Type B pancreatic cell (in vitro differentiated cells): ENCODE measurements around the gene PCDHGA8. TPM values are rescaled to one million over a fixed set of nuclear protein-coding genes. Genes with fewer than 3 reads are reported as not detected.
"Not testable (repeated sequence)": the region's sequence is repeated elsewhere in the genome, so short reads cannot be mapped to it uniquely, and the experiment has no call there.

Experiments used
- DNase-seq: peaks from one replicate; pipeline ENCODE4 v3.0.0; 2021; ENCODE audit warnings: mixed read lengths; ENCODE audit not compliant: unreplicated experiment; ENCODE audit errors: extremely low spot score
- H3K27ac Mint-ChIP-seq: 2 replicates; pipeline ENCODE4 v1.8.0; 2021; ENCODE audit warnings: mild to moderate bottlenecking, mixed read lengths
- H3K27me3 Mint-ChIP-seq: 2 replicates; pipeline ENCODE4 v1.8.0; 2021; ENCODE audit warnings: mixed read lengths
- H3K36me3 Mint-ChIP-seq: 2 replicates; pipeline ENCODE4 v1.8.0; 2021; ENCODE audit warnings: mixed read lengths
- H3K4me1 Mint-ChIP-seq: one replicate; pipeline ENCODE4 v1.8.0; 2021; ENCODE audit warnings: mixed read lengths; ENCODE audit not compliant: unreplicated experiment
- H3K4me3 Mint-ChIP-seq: 2 replicates; pipeline ENCODE4 v1.8.0; 2021; ENCODE audit warnings: mild to moderate bottlenecking, mixed read lengths
- H3K9me3 Mint-ChIP-seq: 2 replicates; pipeline ENCODE4 v1.8.0; 2021; ENCODE audit warnings: mixed read lengths
- total RNA-seq: library from RNA; stranded (reverse); gene quantifications from 2 replicates; pipeline ENCODE4 v1.2.1, GENCODE V29; 2021; ENCODE audit warnings: low replicate concordance
- TF ChIP-seq, protein P1 (sequence below): fragments of 200-600 bp; sonication (generic); conservative IDR thresholded peaks from 2 replicates; pipeline ENCODE4 v1.5.0; 2021; ENCODE audit warnings: antibody characterized with exemption, mild to moderate bottlenecking

PCDHGA8 gene
- total RNA-seq, 1 donor from 2014 or later: 1.3 TPM

DNA sequence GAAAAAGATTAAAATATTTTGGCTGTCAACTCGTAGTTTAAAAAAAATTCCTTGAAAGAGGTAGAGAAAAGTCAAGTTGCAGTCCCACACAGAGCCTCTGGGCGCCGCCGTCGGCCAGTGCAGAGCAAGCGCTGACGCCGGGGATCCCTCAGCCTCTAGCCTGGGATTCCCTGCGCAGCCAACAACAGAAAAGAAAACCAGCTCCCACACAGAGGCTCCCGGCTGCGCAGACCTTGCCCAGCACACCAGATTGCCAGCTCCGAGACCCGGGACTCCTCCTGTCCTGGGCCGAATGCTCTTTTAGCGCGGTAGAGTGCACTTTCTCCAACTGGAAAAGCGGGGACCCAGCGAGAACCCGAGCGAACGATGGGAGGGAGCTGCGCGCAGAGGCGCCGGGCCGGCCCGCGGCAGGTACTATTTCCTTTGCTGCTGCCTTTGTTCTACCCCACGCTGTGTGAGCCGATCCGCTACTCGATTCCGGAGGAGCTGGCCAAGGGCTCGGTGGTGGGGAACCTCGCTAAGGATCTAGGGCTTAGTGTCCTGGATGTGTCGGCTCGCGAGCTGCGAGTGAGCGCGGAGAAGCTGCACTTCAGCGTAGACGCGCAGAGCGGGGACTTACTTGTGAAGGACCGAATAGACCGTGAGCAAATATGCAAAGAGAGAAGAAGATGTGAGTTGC lies 25.2 kb downstream of the PCDHGA8 start, which contains the start of gene PCDHGB7:
TSS of gene PCDHGB7 (plus strand) at position 184 of the 679 bp plus-strand sequence. CDS start at position 367, 183 bp downstream.
- TF ChIP-seq, protein P1, sequence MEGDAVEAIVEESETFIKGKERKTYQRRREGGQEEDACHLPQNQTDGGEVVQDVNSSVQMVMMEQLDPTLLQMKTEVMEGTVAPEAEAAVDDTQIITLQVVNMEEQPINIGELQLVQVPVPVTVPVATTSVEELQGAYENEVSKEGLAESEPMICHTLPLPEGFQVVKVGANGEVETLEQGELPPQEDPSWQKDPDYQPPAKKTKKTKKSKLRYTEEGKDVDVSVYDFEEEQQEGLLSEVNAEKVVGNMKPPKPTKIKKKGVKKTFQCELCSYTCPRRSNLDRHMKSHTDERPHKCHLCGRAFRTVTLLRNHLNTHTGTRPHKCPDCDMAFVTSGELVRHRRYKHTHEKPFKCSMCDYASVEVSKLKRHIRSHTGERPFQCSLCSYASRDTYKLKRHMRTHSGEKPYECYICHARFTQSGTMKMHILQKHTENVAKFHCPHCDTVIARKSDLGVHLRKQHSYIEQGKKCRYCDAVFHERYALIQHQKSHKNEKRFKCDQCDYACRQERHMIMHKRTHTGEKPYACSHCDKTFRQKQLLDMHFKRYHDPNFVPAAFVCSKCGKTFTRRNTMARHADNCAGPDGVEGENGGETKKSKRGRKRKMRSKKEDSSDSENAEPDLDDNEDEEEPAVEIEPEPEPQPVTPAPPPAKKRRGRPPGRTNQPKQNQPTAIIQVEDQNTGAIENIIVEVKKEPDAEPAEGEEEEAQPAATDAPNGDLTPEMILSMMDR: peak; percentile 63
- Mint-ChIP-seq H3K4me3 (peak within 1 kb of the TSS; percentile 85), H3K9me3 (peaks cover 29% of the 10 kb centered on the region), H3K27ac (peak within 1 kb of the TSS; percentile 23), H3K36me3 (peaks cover 74% of the 10 kb centered on the region)
- not testable (repeated sequence) for H3K27me3 Mint-ChIP-seq, DNase-seq, H3K4me1 Mint-ChIP-seq

DNA sequence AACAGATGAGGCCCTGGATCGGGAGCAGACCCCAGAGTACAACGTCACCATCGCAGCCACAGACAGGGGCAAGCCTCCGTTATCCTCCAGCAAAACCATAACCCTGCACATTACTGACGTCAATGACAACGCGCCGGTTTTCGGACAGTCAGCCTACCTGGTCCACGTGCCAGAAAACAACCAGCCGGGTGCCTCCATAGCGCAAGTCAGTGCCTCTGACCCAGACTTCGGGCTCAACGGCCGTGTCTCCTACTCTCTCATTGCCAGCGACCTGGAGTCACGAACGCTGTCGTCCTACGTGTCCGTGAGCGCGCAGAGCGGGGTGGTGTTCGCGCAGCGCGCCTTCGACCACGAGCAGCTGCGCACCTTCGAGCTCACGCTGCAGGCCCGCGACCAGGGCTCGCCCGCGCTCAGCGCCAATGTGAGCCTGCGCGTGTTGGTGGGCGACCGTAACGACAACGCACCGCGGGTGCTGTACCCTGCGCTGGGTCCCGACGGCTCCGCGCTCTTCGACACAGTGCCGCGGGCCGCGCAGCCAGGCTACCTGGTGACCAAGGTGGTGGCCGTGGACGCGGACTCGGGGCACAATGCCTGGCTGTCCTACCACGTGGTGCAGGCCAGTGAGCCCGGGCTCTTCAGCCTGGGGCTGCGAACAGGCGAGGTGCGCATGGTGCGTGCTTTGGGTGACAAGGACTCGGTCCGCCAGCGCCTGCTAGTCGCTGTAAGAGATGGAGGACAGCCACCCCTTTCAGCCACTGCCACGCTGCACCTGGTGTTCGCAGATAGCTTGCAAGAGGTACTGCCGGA lies 26.8 kb downstream of the PCDHGA8 start:
- Mint-ChIP-seq H3K4me3 (no peak overlapping the region), H3K27ac (no peak overlapping the region), H3K4me1 (no peaks in the 10 kb centered on the region), H3K9me3 (peaks cover 23% of the 10 kb centered on the region), H3K36me3 (peaks cover 63% of the 10 kb centered on the region), H3K27me3 (peaks cover 2% of the 10 kb centered on the region)
- no peak for DNase-seq
- TF ChIP-seq, protein P1: no peak

DNA sequence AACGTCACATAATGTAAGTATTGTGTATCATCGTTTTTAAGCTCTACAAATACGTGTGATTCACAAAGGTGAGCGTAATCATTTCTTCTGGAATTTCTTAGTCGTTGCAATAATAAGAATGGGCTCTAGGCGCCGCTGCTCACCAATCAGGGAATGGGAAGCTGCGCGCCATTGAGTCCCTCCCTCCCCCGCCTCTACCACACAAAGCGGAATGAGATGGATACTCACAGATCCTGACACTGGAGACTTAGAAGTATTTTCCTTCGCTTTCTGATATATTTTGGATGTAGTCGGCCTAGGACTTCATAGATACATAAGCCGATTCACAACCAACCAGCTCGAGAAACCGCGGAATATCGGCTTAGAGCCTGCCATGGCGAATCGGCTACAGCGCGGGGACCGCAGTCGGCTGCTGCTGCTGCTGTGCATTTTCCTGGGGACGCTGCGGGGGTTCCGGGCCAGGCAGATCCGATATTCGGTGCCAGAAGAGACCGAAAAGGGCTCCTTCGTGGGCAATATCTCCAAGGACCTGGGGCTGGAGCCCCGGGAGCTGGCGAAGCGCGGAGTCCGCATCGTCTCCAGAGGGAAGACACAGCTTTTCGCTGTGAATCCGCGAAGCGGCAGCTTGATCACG lies 28.5 kb downstream of the PCDHGA8 start, which contains the start of gene PCDHGA11:
TSS of gene PCDHGA11 (plus strand) at position 197 of the 634 bp plus-strand sequence. CDS start at position 374, 177 bp downstream.
- H3K4me1 Mint-ChIP-seq: no peaks in the 10 kb centered on the region
- H3K4me3 Mint-ChIP-seq: peak within 1 kb of the TSS; percentile 83

DNA sequence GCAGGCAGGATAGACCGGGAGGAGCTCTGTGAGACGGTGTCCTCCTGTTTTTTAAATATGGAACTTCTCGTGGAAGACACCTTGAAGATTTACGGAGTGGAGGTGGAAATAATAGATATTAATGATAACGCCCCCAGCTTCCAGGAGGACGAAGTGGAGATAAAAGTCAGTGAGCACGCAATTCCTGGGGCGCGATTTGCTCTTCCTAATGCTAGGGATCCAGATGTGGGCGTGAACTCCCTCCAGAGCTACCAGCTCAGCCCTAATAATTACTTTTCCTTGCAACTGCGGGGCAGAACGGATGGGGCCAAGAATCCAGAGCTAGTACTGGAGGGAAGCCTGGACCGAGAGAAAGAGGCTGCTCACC lies 29.0 kb downstream of the PCDHGA8 start:
- Mint-ChIP-seq H3K9me3 (peaks cover 31% of the 10 kb centered on the region), H3K27me3 (peaks cover 2% of the 10 kb centered on the region), H3K27ac (no peak overlapping the region), H3K4me1 (no peaks in the 10 kb centered on the region), H3K36me3 (peaks cover 56% of the 10 kb centered on the region), H3K4me3 (peak overlapping the region; percentile 83)
- no peak for DNase-seq
- TF ChIP-seq, protein P1: no peak

More for the DNA sequence above, 28.5 kb downstream of the PCDHGA8 start, which contains the start of gene PCDHGA11:
- Mint-ChIP-seq H3K9me3 (peaks cover 31% of the 10 kb centered on the region), H3K27me3 (peaks cover 2% of the 10 kb centered on the region), H3K27ac (peak within 1 kb of the TSS; percentile 74), H3K36me3 (peaks cover 61% of the 10 kb centered on the region)
- TF ChIP-seq, protein P1: no peak
- DNase-seq: no peak

DNA sequence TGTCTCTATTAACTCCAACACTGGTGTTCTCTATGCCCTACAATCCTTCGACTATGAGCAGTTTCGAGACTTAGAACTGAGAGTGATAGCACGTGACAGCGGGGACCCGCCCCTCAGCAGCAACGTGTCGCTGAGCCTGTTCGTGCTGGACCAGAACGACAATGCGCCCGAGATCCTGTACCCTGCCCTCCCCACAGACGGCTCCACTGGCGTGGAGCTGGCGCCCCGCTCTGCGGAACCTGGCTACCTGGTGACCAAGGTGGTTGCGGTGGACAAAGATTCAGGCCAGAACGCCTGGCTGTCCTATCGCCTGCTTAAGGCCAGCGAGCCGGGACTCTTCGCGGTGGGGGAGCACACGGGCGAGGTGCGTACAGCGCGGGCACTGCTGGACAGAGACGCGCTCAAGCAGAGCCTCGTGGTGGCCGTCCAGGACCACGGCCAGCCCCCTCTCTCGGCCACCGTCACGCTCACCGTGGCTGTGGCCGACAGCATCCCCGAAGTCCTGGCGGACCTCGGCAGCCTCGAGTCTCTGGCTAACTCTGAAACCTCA lies 30.4 kb downstream of the PCDHGA8 start:
- H3K36me3 Mint-ChIP-seq: peaks cover 53% of the 10 kb centered on the region
- H3K4me1 Mint-ChIP-seq: no peaks in the 10 kb centered on the region
- no peak for DNase-seq
- H3K4me3 Mint-ChIP-seq: no peak overlapping the region
- H3K27ac Mint-ChIP-seq: no peak overlapping the region
- peaks cover 2% of the 10 kb centered on the region for H3K27me3 Mint-ChIP-seq
- TF ChIP-seq, protein P1: no peak
- peaks cover 35% of the 10 kb centered on the region for H3K9me3 Mint-ChIP-seq
